Epithelial cell of alveolus of lung (primary cell): Measurements from ENCODE around the gene RPS15A. TPM values are rescaled to one million over a fixed set of nuclear protein-coding genes. Genes with fewer than 3 reads are reported as not detected.

Experiments used
- total RNA-seq: library from RNA; depleted of rRNA; stranded (reverse); fragments of >200 nt; gene quantifications from 2 replicates; pipeline ENCODE4 v1.2.1, GENCODE V29; 2015

The RPS15A gene
- 3,319 and 3,960 TPM in 2 replicates for total RNA-seq

GRCh38 chr16:18789850-18790706, at the start of gene RPS15A:
Gene RPS15A (minus strand): TSS chr16:18790334. CDS start chr16:18789113, 1,221 bp downstream.

DNA sequence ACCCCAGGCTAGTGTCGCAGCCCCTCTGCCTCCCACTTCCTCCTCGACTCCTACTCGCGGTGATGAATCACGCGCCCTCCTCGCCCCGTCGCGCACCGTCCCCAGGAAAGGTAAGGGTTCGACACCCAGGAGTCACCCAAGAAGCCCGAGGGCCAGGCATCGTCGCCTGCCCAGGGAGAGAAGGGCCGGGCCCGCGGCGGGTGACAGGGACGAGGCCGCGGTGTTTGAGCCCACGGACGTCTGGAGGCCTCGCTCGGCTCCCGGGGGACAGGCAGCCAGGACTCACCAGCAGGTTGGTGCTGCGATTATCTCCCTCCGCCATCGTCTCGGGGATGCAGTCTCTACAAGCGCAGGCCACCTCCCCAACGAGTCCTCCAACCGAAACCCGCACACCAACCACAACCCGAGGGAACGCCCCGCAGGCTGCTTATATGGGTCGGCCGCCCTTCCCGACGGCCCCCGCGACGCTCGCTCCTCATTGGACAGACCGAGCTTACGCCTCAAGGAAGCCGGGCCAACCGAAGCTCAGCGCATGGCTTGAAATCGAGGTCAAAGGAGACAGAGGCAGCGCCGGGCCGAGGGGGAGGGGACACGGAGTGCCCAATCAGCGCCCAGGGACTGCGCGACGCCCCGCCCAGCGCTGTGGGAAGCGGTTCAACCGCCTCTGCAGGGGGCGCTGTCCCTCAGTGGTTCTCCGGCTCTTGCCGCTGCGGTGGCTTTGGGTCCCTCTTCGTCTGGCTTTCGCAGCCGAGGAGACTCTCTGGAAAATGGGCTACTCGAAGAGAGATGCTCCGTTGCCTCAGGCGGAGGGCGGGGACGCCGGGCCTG, 11.2 kb upstream of the RPS15A start, which contains the start of gene ARL6IP1:
Gene ARL6IP1, minus strand, starts transcription at position 405 of the 828 bp plus-strand sequence. Its CDS starts 83 bp downstream, at position 322.

Other genes starting within 250 kb of the RPS15A start
- gene NOMO2, start 228.2 kb downstream of the RPS15A start, total RNA-seq = 41.0 and 161 TPM in 2 replicates
- 168 and 182 TPM in 2 replicates for gene ARL6IP1, start 11.2 kb upstream of the RPS15A start, total RNA-seq
- 23.5 and 29.6 TPM in 2 replicates for gene SMG1, start 136.1 kb upstream of the RPS15A start, total RNA-seq
- gene TMC7, start 193.6 kb upstream of the RPS15A start, total RNA-seq = 0.26 TPM in 1 of 2 replicates, not detected in the other